Measurements from ENCODE around the gene DAPK1.

The DAPK1 gene

GRCh38 chr9:87618931-87619330 is 121.3 kb downstream of the DAPK1 start:
- DNase-seq = no peak

DNA sequence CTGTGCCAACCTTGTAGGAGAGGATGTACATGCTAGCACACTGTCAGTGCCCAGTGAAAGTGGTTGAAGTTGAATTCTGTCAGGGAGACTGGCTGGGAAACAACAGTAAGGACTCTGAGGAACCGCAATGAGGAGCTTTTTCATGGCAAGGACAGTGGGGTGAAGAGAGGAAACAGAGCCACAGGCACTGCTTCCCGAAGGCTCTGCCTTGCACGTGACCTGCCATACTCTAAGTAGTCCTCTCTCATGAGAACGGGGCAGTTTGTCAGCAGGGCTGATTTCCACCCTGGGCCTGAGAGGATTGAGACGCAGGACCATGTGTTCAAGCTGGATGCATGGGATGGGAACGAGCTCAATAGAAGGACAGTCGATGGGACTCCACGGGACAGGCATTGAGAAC is 121.7 kb downstream of the DAPK1 start:
- no peak for DNase-seq

DNA sequence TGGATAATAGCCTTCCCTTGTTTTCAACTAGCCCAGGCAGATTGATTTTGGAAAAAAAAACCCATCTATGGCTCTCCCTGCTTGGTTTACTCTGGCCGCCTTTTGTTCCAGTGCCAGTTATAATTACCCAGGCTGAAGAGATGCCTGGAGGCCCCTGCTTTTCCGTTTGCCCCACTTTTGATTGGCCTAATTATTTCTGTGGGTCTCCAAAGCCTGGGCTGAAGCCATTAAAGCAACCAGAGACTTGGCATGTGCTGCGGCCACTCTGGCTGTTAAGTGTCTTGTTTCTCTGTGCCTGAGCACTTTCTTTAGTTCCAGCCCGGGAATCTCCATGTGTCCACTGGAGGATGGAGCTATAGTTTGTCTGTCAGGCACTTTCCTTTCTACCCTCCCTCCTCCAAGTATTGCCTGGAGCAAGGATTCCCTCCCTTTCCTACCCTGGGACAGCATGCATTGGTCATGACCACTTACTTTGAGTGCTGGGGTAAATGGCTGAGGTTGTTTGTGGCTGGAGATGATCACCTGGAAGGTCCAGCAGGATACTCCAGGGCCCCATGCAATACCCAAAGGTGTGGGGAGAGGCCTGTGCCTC is 123.2 kb downstream of the DAPK1 start:
- DNase-seq = no peak

DNA sequence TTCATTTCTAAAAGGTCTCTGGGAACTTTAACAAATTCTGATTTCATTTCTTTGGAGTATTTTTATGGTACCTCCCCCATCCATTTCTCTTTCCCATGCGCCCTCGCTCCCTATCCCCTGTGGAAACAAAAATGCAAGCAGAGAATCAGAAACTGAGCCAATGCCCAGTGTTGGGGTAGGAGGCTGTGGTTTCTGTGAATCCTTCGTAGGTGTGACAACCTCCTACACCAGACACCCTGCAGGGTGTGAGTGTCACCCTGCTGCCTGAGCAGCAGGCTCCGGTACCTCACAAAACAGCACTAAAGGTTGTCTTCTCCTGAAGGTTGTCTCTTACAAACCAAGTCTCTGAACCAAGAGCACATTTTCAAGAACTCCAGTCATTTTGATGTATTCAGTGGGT is 124.4 kb downstream of the DAPK1 start:
- DNase-seq = no peak

GRCh38 chr9:87622923-87623322 is 125.3 kb downstream of the DAPK1 start:
- DNase-seq = no peak

DNA sequence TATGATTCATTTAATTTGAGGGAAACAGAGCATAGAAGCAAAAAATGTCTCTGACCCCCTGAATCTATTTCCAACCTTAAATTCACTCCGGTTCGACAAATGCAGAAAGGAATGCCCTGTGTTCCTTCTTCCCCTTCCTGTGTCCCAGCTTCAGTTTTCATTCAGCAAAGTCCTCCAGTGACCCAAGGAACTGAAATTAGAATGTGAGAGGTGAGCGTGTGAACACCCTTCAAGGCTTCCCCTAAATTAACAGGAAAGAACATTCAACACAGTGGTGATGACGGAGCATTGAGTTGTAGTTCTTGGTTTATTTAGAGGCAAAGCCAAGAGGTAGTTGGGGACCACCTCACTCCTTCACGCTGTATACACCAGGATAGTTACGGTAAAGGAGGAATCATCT is 130.7 kb downstream of the DAPK1 start:
- no peak for DNase-seq

DNA sequence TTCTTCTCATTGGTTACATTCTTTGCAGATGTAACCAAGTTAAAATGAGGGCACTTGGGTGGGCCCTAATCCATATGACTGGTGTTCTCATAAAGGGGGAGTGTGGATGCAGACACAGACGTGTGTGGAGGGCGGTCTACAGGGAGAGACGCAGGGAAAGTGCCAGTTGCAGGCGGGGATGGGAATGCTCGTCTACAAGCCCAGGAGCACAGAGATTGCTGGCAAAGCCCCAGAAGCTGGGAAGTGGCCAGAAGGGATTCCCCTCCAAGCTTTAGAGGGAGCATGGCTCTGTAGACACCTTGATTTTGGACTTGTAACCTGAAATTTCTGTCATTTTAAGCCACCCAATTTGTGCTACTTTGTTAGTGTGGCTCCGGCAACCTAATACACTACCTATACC is 131.4 kb downstream of the DAPK1 start:
- no peak for DNase-seq

GRCh38 chr9:87630266-87630665 is 132.6 kb downstream of the DAPK1 start:
- no peak for DNase-seq

- DNase-seq = no peak
Observed at GRCh38 chr9:87630846-87631245, 133.2 kb downstream of the DAPK1 start.

- DNase-seq = no peak
Observed at GRCh38 chr9:87635656-87636501, 138.2 kb downstream of the DAPK1 start.

DNA sequence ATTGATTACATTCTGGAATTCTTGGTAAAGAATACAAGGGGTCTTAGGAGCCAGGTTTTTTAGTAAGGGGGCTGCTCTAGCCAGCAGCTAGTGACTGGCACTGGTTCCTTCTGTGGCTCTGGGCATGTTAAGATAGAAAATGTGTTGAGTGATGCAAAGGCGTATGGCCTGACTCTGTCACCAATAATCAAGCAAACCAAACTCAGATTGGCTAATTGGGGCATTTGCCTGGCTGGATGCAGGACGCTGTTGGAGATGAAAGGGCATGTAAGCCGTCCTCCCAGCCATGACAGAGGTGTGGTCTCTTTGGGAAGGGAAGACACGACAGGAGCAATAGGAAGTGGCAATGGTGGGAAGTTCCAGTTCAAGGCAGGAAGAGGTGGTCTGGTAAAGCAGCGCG is 140.6 kb downstream of the DAPK1 start:
- no peak for DNase-seq

DNA sequence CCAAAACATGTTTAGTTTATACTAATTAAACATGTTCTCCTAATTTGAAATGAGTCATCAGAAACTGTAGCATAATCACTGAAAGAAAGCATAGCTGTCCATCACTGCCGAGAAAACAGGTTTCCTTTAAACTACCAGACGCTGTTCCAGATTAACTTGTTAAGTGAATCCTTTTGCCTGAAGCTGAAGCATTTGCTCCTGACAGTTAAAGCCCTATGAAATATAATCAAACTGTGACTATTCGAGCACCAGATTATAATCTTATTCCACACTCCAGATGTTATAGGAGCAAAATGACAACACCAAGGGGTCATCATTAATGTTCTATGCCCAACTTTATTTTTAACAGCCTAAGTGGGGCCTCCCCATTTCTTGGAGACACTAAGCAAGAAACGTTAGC is 142.3 kb downstream of the DAPK1 start:
- DNase-seq = no peak

DNA sequence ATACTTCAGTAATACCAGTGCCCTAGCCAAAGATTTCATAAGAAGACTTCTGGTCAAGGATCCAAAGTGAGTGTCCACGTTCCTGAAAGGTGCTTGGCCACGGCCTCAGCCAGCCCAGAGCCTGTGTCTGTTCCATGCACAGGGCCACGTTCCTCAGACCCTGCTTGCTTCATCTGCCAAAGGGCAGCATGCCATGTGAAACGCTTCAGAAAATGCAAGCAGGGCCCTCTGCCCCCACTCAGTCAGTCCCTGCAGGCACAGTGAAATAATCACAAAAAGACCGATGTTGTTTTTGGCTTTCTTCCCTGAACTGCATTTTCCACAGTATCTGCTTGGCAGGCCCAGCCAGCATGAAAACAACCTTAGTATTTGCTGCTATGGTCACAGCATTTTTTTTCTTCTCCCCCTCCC is 142.7 kb downstream of the DAPK1 start:
- peak; percentile 73 for DNase-seq

- no peak for DNase-seq
Observed at GRCh38 chr9:87641067-87641466, 143.4 kb downstream of the DAPK1 start.

- no peak for DNase-seq
Observed at GRCh38 chr9:87642330-87643106, 144.9 kb downstream of the DAPK1 start.

GRCh38 chr9:87643107-87643650 is 145.5 kb downstream of the DAPK1 start:
- DNase-seq = no peak

DNA sequence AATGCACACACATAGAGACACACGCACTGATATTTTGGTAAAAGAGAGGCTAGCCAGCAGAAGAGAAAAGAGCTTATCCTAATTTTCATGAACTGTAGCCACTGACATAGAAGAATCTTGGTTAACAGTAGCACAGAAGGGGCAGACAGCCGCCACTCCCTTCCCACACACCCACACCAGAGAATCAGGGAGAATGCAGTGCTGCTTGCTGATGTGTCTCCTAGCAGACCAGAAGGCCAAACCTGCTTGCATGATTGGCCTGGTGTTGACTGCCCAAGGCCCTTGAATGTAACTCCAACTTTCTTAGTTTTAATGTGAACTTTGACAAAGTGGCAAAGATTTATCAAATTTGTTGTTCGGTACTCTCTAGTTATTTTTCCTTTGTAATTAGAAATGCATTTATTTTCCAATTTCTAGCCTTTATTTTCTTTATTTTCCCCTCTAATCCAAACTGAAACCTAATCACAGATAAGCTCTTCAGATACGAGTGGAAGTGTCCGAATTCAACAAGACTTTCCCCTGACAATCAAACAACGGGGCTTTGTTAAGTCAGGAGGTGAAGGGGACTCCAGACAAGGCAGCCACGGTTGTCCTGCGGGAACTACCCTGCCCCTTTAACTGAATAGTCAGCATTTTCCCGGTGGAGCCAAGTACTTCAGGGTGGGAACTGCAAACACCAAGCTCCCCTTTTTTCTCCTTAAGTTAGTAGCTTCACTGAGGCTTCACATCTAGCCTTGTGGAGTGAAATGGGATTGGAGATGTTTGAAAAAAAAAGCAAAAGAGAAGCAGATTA is 146.3 kb downstream of the DAPK1 start:
- no peak for DNase-seq

- DNase-seq = no peak
Observed at GRCh38 chr9:87644659-87645058, 147.0 kb downstream of the DAPK1 start.

- DNase-seq = no peak
Observed at GRCh38 chr9:87646546-87646945, 148.9 kb downstream of the DAPK1 start.

DNA sequence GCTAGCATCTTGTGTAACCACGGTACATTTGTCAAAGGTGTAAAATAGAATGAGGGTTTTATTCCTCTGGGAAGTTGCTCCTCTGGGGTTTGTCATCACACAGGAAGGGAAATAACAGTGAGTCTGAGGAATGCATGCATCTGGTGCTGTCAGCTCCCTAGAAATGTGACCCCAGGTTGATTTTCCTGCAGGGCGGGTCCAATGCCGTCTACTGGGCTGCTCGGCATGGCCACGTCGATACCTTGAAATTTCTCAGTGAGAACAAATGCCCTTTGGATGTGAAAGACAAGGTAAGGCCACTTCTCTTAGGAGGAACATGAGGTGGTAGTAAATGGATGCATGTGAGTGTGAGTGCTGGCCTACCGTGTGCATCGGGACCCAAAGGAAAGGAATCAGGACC is 149.4 kb downstream of the DAPK1 start:
- DNase-seq = no peak

- DNase-seq = no peak
Observed at GRCh38 chr9:87648606-87649005, 150.9 kb downstream of the DAPK1 start.

GRCh38 chr9:87650611-87651295 is 153.1 kb downstream of the DAPK1 start:
- DNase-seq = no peak

Measured in NCI-H2029 (cell line).